ENCODE results near the gene AKAP13.

DNA sequence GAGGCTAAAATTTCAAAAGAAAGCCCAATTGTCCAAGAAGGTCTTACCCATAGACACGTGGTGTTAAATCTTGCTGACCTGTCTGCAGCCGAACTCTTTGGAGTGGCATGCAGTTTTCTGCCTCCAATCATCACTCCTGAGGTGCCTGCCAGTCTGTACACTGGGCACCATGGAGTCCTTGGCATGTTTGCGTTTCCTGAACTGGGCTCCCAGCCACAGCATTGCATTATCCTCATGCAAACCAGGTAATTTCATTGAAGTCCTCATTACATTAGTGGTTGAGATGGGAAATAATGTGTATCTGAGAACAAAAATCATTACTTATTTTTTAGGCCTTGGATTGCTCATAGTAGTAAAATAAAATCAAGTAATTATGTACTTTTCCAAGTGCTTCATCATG lies 152.3 kb downstream of the AKAP13 start:
- TF ChIP-seq EZH2 (IDR thresholded peaks at IDR 0.05; ENCODE audit: borderline replicate concordance, insufficient read depth, low read depth, low read length, poor library complexity, severe bottlenecking), result no peak
- TF ChIP-seq, protein P1, sequence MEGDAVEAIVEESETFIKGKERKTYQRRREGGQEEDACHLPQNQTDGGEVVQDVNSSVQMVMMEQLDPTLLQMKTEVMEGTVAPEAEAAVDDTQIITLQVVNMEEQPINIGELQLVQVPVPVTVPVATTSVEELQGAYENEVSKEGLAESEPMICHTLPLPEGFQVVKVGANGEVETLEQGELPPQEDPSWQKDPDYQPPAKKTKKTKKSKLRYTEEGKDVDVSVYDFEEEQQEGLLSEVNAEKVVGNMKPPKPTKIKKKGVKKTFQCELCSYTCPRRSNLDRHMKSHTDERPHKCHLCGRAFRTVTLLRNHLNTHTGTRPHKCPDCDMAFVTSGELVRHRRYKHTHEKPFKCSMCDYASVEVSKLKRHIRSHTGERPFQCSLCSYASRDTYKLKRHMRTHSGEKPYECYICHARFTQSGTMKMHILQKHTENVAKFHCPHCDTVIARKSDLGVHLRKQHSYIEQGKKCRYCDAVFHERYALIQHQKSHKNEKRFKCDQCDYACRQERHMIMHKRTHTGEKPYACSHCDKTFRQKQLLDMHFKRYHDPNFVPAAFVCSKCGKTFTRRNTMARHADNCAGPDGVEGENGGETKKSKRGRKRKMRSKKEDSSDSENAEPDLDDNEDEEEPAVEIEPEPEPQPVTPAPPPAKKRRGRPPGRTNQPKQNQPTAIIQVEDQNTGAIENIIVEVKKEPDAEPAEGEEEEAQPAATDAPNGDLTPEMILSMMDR (IDR thresholded peaks at IDR 0.05), result no peak

Data from B cell (primary cell).